Fibroblast of lung (primary cell): ENCODE measurements around the gene P2RX6.

Experiments
- EZH2 ChIP-seq: IDR thresholded peaks from 2 replicates; pipeline ENCODE4 v1.5.1; 2012; ENCODE audit warnings: low read length, control low read depth, mild to moderate bottlenecking; ENCODE audit errors: missing control alignments
- TF ChIP-seq, protein P1 (sequence below), 2 donors: IDR thresholded peaks in 1 of 2; conservative IDR thresholded peaks in 1 of 2; 1 replicate in 1 of 2; 2 replicates in 1 of 2; pipeline ENCODE4 v1.5.1; 2011 to 2012; ENCODE audit warnings: low read length in 2 of 2, control low read depth in 1 of 2, inconsistent platforms in 1 of 2, low read depth in 1 of 2, mild to moderate bottlenecking in 1 of 2

DNA sequence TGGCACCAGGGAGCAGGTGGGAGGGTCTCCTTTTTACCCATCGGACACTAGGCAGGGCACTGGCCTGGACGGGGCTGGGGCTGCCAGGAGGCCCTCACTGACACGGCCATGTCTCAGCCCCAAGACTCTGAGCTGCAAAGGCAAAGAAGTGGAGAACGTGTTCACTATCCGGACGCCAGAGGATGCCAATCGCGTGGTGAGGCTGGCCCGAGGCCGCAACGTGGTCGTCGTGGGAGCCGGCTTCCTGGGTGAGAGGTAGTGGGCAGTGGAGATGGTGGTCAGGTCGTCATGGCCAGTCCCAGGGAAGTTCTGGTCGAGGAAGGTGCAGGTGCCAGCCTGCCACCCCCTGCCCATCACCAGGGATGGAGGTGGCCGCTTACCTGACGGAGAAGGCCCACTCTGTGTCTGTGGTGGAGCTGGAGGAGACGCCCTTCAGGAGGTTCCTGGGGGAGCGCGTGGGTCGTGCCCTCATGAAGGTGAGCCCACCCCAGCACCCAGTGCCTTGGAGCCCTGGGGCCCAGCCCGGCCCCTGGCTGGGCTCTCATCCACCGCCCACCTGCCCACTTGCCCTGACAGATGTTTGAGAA is 38.6 kb upstream of the P2RX6 start:
- TF ChIP-seq, protein P1, sequence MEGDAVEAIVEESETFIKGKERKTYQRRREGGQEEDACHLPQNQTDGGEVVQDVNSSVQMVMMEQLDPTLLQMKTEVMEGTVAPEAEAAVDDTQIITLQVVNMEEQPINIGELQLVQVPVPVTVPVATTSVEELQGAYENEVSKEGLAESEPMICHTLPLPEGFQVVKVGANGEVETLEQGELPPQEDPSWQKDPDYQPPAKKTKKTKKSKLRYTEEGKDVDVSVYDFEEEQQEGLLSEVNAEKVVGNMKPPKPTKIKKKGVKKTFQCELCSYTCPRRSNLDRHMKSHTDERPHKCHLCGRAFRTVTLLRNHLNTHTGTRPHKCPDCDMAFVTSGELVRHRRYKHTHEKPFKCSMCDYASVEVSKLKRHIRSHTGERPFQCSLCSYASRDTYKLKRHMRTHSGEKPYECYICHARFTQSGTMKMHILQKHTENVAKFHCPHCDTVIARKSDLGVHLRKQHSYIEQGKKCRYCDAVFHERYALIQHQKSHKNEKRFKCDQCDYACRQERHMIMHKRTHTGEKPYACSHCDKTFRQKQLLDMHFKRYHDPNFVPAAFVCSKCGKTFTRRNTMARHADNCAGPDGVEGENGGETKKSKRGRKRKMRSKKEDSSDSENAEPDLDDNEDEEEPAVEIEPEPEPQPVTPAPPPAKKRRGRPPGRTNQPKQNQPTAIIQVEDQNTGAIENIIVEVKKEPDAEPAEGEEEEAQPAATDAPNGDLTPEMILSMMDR (conservative IDR thresholded peaks at IDR 0.05 in 1 of 2, IDR thresholded peaks at IDR 0.05 in 1 of 2; ENCODE audit: low read depth in 1 of 2, low read length in 2 of 2), result no peak
- no peak for TF ChIP-seq EZH2
